Neural cell (in vitro differentiated cells): ENCODE measurements around the gene TM9SF3. TPM values are rescaled to one million over a fixed set of nuclear protein-coding genes. Genes with fewer than 3 reads are reported as not detected.

Experiments
- H2AFZ ChIP-seq: fragments of 200-600, 300-800 bp; sonication (generic), shearing (Covaris generic); 2 replicates; pipeline ENCODE4 v1.6.0; 2014; ENCODE audit warnings: low read depth, mild to moderate bottlenecking, antibody characterized with exemption, low read length, moderate library complexity
- H3F3A ChIP-seq: fragments of 200-600 bp; shearing (Covaris generic); 2 replicates; pipeline ENCODE4 v1.6.1; 2016; ENCODE audit warnings: mild to moderate bottlenecking, moderate library complexity, mixed read lengths, antibody characterized with exemption, low read length; ENCODE audit not compliant: insufficient read depth, poor library complexity, severe bottlenecking
- H3K27ac ChIP-seq: fragments of 200-600, 300-800 bp; sonication (generic), shearing (Covaris generic); 2 replicates; pipeline ENCODE4 v1.5.1; 2014; ENCODE audit warnings: mild to moderate bottlenecking, low read length, moderate library complexity
- H3K27me3 ChIP-seq: fragments of 300-800, 200-600 bp; sonication (generic), shearing (Covaris generic); 2 replicates; pipeline ENCODE4 v1.6.0; 2014; ENCODE audit warnings: mild to moderate bottlenecking, low read depth, low read length, moderate library complexity; ENCODE audit not compliant: insufficient read depth
- H3K36me3 ChIP-seq: fragments of 300-800, 200-600 bp; sonication (generic), shearing (Covaris generic); 2 replicates; pipeline ENCODE4 v1.5.1; 2014; ENCODE audit warnings: mild to moderate bottlenecking, antibody characterized with exemption, low read length, moderate library complexity; ENCODE audit not compliant: insufficient read depth
- H3K4me2 ChIP-seq: fragments of 300-800, 200-600 bp; sonication (generic), shearing (Covaris generic); 2 replicates; pipeline ENCODE4 v1.6.0; 2014; ENCODE audit warnings: mild to moderate bottlenecking, low read length
- H3K4me3 ChIP-seq: fragments of 300-800, 200-600 bp; sonication (generic), shearing (Covaris generic); 2 replicates; pipeline ENCODE4 v1.5.1; 2014; ENCODE audit warnings: mild to moderate bottlenecking, low read length, moderate library complexity
- H3K79me2 ChIP-seq: fragments of 200-600 bp; shearing (Covaris generic); replicated peaks from 2 replicates; pipeline ENCODE4 v1.6.0; 2014; ENCODE audit warnings: mild to moderate bottlenecking, low read length, moderate library complexity; ENCODE audit not compliant: insufficient read depth
- H3K9ac ChIP-seq: fragments of 300-800, 200-600 bp; sonication (generic), shearing (Covaris generic); 2 replicates; pipeline ENCODE4 v1.6.1; 2016; ENCODE audit warnings: mild to moderate bottlenecking, low read length, mixed read lengths
- H3K9me2 ChIP-seq: fragments of 200-600 bp; shearing (Covaris generic); 2 replicates; pipeline ENCODE4 v1.6.1; 2016; ENCODE audit warnings: mild to moderate bottlenecking, low read length, mixed read lengths; ENCODE audit not compliant: insufficient read depth
- H3K9me3 ChIP-seq: fragments of 200-600, 300-800 bp; sonication (generic), shearing (Covaris generic); 2 replicates; pipeline ENCODE4 v1.6.1; 2016; ENCODE audit warnings: mild to moderate bottlenecking, mixed run types, low read length, moderate library complexity, mixed read lengths
- H4K20me1 ChIP-seq: fragments of 200-600 bp; shearing (Covaris generic); 2 replicates; pipeline ENCODE4 v1.6.1; 2016; ENCODE audit warnings: mild to moderate bottlenecking, mixed run types; ENCODE audit not compliant: insufficient read depth
- CTCF ChIP-seq: fragments of 450-650 bp; IDR thresholded peaks from 2 replicates; pipeline ENCODE4 v1.5.1; 2014; ENCODE audit warnings: antibody characterized with exemption, mild to moderate bottlenecking, moderate library complexity; ENCODE audit not compliant: poor library complexity, severe bottlenecking
- EP300 ChIP-seq: fragments of 450-650 bp; conservative IDR thresholded peaks from 2 replicates; pipeline ENCODE4 v1.6.1; 2014; ENCODE audit warnings: antibody characterized with exemption, mild to moderate bottlenecking, moderate library complexity; ENCODE audit not compliant: poor library complexity, severe bottlenecking
- EZH2 ChIP-seq: fragments of 200-600, 300-800 bp; shearing (Covaris generic), sonication (generic); IDR thresholded peaks from 2 replicates; pipeline ENCODE4 v1.6.1; 2014; ENCODE audit warnings: antibody characterized with exemption, low read length, borderline replicate concordance, mild to moderate bottlenecking; ENCODE audit not compliant: insufficient read depth, poor library complexity, severe bottlenecking
- MXI1 ChIP-seq: fragments of 450-650 bp; conservative IDR thresholded peaks from 2 replicates; pipeline ENCODE4 v1.6.1; 2014; ENCODE audit warnings: antibody characterized with exemption, mild to moderate bottlenecking; ENCODE audit not compliant: poor library complexity, severe bottlenecking
- POLR2AphosphoS5 ChIP-seq: IDR thresholded peaks from 2 replicates; pipeline ENCODE4 v1.6.1; 2012
- RAD21 ChIP-seq: fragments of 450-650 bp; conservative IDR thresholded peaks from 2 replicates; pipeline ENCODE4 v1.6.1; 2014; ENCODE audit warnings: antibody characterized with exemption, mild to moderate bottlenecking, moderate library complexity
- REST ChIP-seq: IDR thresholded peaks from 2 replicates; pipeline ENCODE4 v1.6.1; 2012; ENCODE audit warnings: borderline replicate concordance
- SMC3 ChIP-seq: fragments of 450-650 bp; conservative IDR thresholded peaks from 2 replicates; pipeline ENCODE4 v1.6.1; 2014; ENCODE audit warnings: antibody characterized with exemption, mild to moderate bottlenecking, moderate library complexity; ENCODE audit not compliant: poor library complexity
- TAF1 ChIP-seq: IDR thresholded peaks from 2 replicates; pipeline ENCODE4 v1.6.1; 2012; ENCODE audit warnings: low read depth
- polyA plus RNA-seq: library from polyadenylated mRNA; depleted of rRNA; stranded (reverse); fragments of >200 nt; gene quantifications from 2 replicates; pipeline ENCODE4 v1.2.3, GENCODE V29; 2014

The TM9SF3 gene
- polyA plus RNA-seq, 1 donor from 2014 or later = 66.4 TPM

- no peaks in the 10 kb centered on the region for H3K9me3 ChIP-seq
- no peaks in the 10 kb centered on the region for H3K36me3 ChIP-seq
- no peaks in the 10 kb centered on the region for H3K27me3 ChIP-seq
- H3K9ac ChIP-seq = peak overlapping the region; percentile 91
- H2AFZ ChIP-seq = no peak overlapping the region
- no peaks in the 10 kb centered on the region for H3K9me2 ChIP-seq
- H3K4me2 ChIP-seq = peak overlapping the region; percentile 98
- H4K20me1 ChIP-seq = no peaks in the 10 kb centered on the region
- no peaks in the 10 kb centered on the region for H3F3A ChIP-seq
- TF ChIP-seq MXI1 (no peak), SMC3 (no peak), REST (no peak), POLR2AphosphoS5 (no peak), EP300 (no peak), EZH2 (no peak), CTCF (no peak), RAD21 (no peak)
- H3K4me3 ChIP-seq = peak overlapping the region; percentile 94
- peaks cover 32% of the 10 kb centered on the region for H3K79me2 ChIP-seq
- peak overlapping the region; percentile 87 for H3K27ac ChIP-seq
These were observed 1.3 kb upstream of the TM9SF3 start for GRCh38 chr10:96588060-96588554.

GRCh38 chr10:96587264-96588059, 650 bp upstream of the TM9SF3 start:
- Histone ChIP-seq H3K36me3 (no peaks in the 10 kb centered on the region), H2AFZ (peak overlapping the region; percentile 77), H3K4me3 (peak overlapping the region; percentile 94), H3K4me2 (peak overlapping the region; percentile 98), H3K9me2 (no peaks in the 10 kb centered on the region), H3K9ac (peak overlapping the region; percentile 91), H3K27me3 (no peaks in the 10 kb centered on the region), H3F3A (no peaks in the 10 kb centered on the region), H3K9me3 (no peaks in the 10 kb centered on the region), H3K79me2 (peaks cover 38% of the 10 kb centered on the region), H3K27ac (peak overlapping the region; percentile 87), H4K20me1 (no peaks in the 10 kb centered on the region)
- TF ChIP-seq SMC3 (no peak), RAD21 (no peak), EP300 (no peak), CTCF (no peak), EZH2 (no peak), TAF1 (no peak), REST (no peak), POLR2AphosphoS5 (no peak), MXI1 (no peak)
